Epithelial cell of proximal tubule (primary cell): ENCODE data around the gene GNAS-AS1. TPM values are rescaled to one million over a fixed set of nuclear protein-coding genes. Genes with fewer than 3 reads are reported as not detected.
A peak's percentile ranks its signal among the peaks of the same experiment; 100 is the strongest.

Experiments
- DNase-seq: peaks from one replicate; pipeline ENCODE4 v3.0.0-alpha.2; 2011; ENCODE audit warnings: low read depth
- H3K4me3 ChIP-seq: 2 replicates; pipeline ENCODE4 v1.5.1; 2011; ENCODE audit warnings: low read depth, mild to moderate bottlenecking, low read length
- CTCF ChIP-seq: conservative IDR thresholded peaks from 2 replicates; pipeline ENCODE4 v1.5.1; 2012; ENCODE audit warnings: low read depth, mild to moderate bottlenecking, low read length
- total RNA-seq: library from RNA; depleted of rRNA; stranded (reverse); fragments of >200 nt; gene quantifications from 2 replicates; pipeline ENCODE4 v1.2.3, GENCODE V29; 2015

GNAS-AS1 gene
- total RNA-seq, 1 donor from 2014 or later, result 0.35 TPM

GRCh38 chr20:58891086-58891717 lies 40.5 kb upstream of the GNAS-AS1 start:
- H3K4me3 ChIP-seq, result peak overlapping the region; percentile 67
- no peak for TF ChIP-seq CTCF
- DNase-seq, result no peak

- peak; percentile 22 for DNase-seq
- no peak for TF ChIP-seq CTCF
These were observed 39.9 kb upstream of the GNAS-AS1 start for GRCh38 chr20:58890518-58891085.

GRCh38 chr20:58889798-58890517 lies 39.3 kb upstream of the GNAS-AS1 start:
- TF ChIP-seq CTCF, result no peak
- peak overlapping the region; percentile 57 for H3K4me3 ChIP-seq
- no peak for DNase-seq

More at GRCh38 chr20:58890518-58891085, 39.9 kb upstream of the GNAS-AS1 start:
- H3K4me3 ChIP-seq, result peak overlapping the region; percentile 57

GRCh38 chr20:58889334-58889760 lies 38.6 kb upstream of the GNAS-AS1 start:
- no peak for TF ChIP-seq CTCF
- no peak for DNase-seq
- H3K4me3 ChIP-seq, result peak overlapping the region; percentile 57

- no peak for DNase-seq
- no peak for TF ChIP-seq CTCF
These were observed 38.0 kb upstream of the GNAS-AS1 start for GRCh38 chr20:58888521-58889333.

GRCh38 chr20:58888103-58888502 lies 37.4 kb upstream of the GNAS-AS1 start:
- no peak for TF ChIP-seq CTCF

More at GRCh38 chr20:58888521-58889333, 38.0 kb upstream of the GNAS-AS1 start:
- peak overlapping the region; percentile 69 for H3K4me3 ChIP-seq

More at GRCh38 chr20:58888103-58888502, 37.4 kb upstream of the GNAS-AS1 start:
- DNase-seq, result no peak
- peak overlapping the region; percentile 69 for H3K4me3 ChIP-seq
